ENCODE results near the gene CNTRL. TPM values are rescaled to one million over a fixed set of nuclear protein-coding genes. Genes with fewer than 3 reads are reported as not detected.

CNTRL gene
- total RNA-seq, 1 experiment from 2014 or later, result 13.4 TPM

DNA sequence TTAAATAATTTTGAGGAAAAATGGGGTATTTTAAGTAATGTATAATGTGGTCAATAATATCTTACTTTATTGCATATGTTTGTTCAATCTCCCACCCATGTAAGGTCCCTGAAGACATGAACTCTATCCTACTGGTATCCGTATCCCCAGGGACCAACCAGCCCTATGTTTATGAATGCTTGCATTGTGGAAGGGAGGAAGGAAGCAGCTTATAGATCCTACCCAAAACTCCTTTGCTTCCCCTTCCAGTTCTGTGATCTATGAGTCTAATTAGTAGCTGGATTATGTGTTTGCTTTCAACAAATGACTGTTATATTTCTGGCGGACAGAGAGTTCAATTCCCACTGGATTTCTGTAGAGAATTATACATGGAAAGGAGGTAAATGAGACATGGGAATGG lies 45.6 kb downstream of the CNTRL start:
- DNase-seq (ENCODE audit: low read depth, low spot score), result no peak
- H3K36me3 ChIP-seq (ENCODE audit: control insufficient read depth in 1 of 2, insufficient read depth in 2 of 2, low read length in 2 of 2), result no peaks in the 10 kb centered on the region
- ChIA-PET POLR2A (no interaction called here), RAD21 (ENCODE audit: low non-redundant PET in 1 of 2, low total read pairs in 2 of 2, uncharacterized antibody in 2 of 2, unreplicated experiment in 2 of 2) (no interaction called here), CTCF (interaction anchor here (1.6 kb wide), 1 partner anchor 10 kb away, joined by 5 read pairs; no protein-coding TSS in a partner anchor)
- no peak overlapping the region for H3K27ac ChIP-seq (ENCODE audit: low read depth, low read length)
- intact Hi-C loops (cut with micrococcal nuclease), result no loop called here
- no peaks in the 10 kb centered on the region for H3K27me3 ChIP-seq (ENCODE audit: insufficient read depth, low read length)
- no peaks in the 10 kb centered on the region for H3K9me3 ChIP-seq (ENCODE audit: control insufficient read depth in 1 of 2, insufficient read depth in 1 of 2, low read depth in 1 of 2, low read length in 2 of 2)
- no peak overlapping the region for H2AFZ ChIP-seq (ENCODE audit: low read depth, low read length, poor library complexity, severe bottlenecking)
- no peak overlapping the region for H3K9ac ChIP-seq (ENCODE audit: low read length)
- peaks cover 3 to 18% of the 10 kb centered on the region in 2 experiments for H3K4me1 ChIP-seq (ENCODE audit: control insufficient read depth in 1 of 2, insufficient read depth in 2 of 2, low read length in 2 of 2)
- no peak overlapping the region for H3K4me2 ChIP-seq (ENCODE audit: low read length)
- no peaks in the 10 kb centered on the region for H3K79me2 ChIP-seq (ENCODE audit: insufficient read depth, low read length)
- no peak overlapping the region for H3K4me3 ChIP-seq (replicated peaks in 1 of 2; ENCODE audit: low read depth in 1 of 2, low read length in 2 of 2)
- H3K9me2 ChIP-seq (ENCODE audit: insufficient read depth), result no peaks in the 10 kb centered on the region
- ATAC-seq, result no peak
- TF ChIP-seq SIN3A (IDR thresholded peaks at IDR 0.05; ENCODE audit: low read depth) (no peak), EGR1 (IDR thresholded peaks at IDR 0.05; ENCODE audit: low read depth) (no peak), REST (IDR thresholded peaks at IDR 0.05; ENCODE audit: low read depth) (no peak), EZH2 (IDR thresholded peaks at IDR 0.05) (no peak), POLR2A (IDR thresholded peaks at IDR 0.05; ENCODE audit: borderline replicate concordance, extremely low read depth, insufficient read depth, insufficient read length) (no peak), CEBPB (IDR thresholded peaks at IDR 0.05; ENCODE audit: low read depth) (no peak)
- TF ChIP-seq, protein P1, sequence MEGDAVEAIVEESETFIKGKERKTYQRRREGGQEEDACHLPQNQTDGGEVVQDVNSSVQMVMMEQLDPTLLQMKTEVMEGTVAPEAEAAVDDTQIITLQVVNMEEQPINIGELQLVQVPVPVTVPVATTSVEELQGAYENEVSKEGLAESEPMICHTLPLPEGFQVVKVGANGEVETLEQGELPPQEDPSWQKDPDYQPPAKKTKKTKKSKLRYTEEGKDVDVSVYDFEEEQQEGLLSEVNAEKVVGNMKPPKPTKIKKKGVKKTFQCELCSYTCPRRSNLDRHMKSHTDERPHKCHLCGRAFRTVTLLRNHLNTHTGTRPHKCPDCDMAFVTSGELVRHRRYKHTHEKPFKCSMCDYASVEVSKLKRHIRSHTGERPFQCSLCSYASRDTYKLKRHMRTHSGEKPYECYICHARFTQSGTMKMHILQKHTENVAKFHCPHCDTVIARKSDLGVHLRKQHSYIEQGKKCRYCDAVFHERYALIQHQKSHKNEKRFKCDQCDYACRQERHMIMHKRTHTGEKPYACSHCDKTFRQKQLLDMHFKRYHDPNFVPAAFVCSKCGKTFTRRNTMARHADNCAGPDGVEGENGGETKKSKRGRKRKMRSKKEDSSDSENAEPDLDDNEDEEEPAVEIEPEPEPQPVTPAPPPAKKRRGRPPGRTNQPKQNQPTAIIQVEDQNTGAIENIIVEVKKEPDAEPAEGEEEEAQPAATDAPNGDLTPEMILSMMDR (IDR thresholded peaks at IDR 0.05 in 2 of 3, conservative IDR thresholded peaks at IDR 0.05 in 1 of 3; ENCODE audit: borderline replicate concordance in 1 of 3, insufficient read depth in 1 of 3, low read depth in 2 of 3, low read length in 2 of 3), result no peak
- H4K20me1 ChIP-seq (ENCODE audit: insufficient read depth), result no peaks in the 10 kb centered on the region
- BruUV-seq (replicated peaks), result no TSS peak
